Caco-2 (cell line): ENCODE data around the gene MSRB3. TPM values are rescaled to one million over a fixed set of nuclear protein-coding genes. Genes with fewer than 3 reads are reported as not detected.
"Not testable (repeated sequence)": the region's sequence is repeated elsewhere in the genome, so short reads cannot be mapped to it uniquely, and the experiment has no call there.

Experiments
- BruUV-seq: library from RNA; stranded (reverse); fragments of 400-500 nt; replicated peaks from 2 replicates; lab custom pipeline; 2021; lab: Mats Ljungman, UMichigan
- CTCF ChIA-PET: fragments of 300-600 bp; sonication (Branson Sonifier 250); formaldehyde crosslinking; loops from one replicate; lab custom pipeline; 2022; ENCODE audit warnings: antibody characterized with exemption; lab: Charles Lee
- POLR2A ChIA-PET: fragments of 300-600 bp; sonication (Branson Sonifier 250); formaldehyde crosslinking; loops from one replicate; lab custom pipeline; 2022; ENCODE audit warnings: antibody characterized with exemption; lab: Charles Lee
- DNase-seq, 2 experiments: peaks; one replicate each; pipeline versions ENCODE4 v3.0.0 to v3.0.0-alpha.2; 2020 to 2022
- H3K27me3 ChIP-seq: replicated peaks from 2 replicates; pipeline ENCODE4 v1.6.0; 2011; ENCODE audit warnings: low read length; ENCODE audit not compliant: control insufficient read depth, insufficient read depth
- H3K36me3 ChIP-seq: 2 replicates; pipeline ENCODE4 v1.5.1; 2011; ENCODE audit warnings: low read length; ENCODE audit not compliant: control insufficient read depth, insufficient read depth
- H3K4me1 ChIP-seq: fragments of 250-450 bp; sonication (Bioruptor Pico); 2 replicates; pipeline ENCODE4 v1.5.1; 2020; ENCODE audit warnings: mild to moderate bottlenecking
- H3K4me3 ChIP-seq: 2 replicates; pipeline ENCODE4 v1.5.1; 2011; ENCODE audit warnings: low read depth, mild to moderate bottlenecking, control low read depth, low read length
- H3K9me3 ChIP-seq: fragments of 250-450 bp; sonication (Bioruptor Pico); 2 replicates; pipeline ENCODE4 v1.5.1; 2020; ENCODE audit warnings: mild to moderate bottlenecking, moderate library complexity
- H3K27ac Mint-ChIP-seq: one replicate; pipeline ENCODE4 v1.8.0; 2022; ENCODE audit warnings: mixed read lengths; ENCODE audit not compliant: unreplicated experiment
- H3K27me3 Mint-ChIP-seq: one replicate; pipeline ENCODE4 v1.8.0; 2022; ENCODE audit warnings: mixed read lengths; ENCODE audit not compliant: insufficient read depth, unreplicated experiment
- H3K36me3 Mint-ChIP-seq: one replicate; pipeline ENCODE4 v1.8.0; 2022; ENCODE audit warnings: mild to moderate bottlenecking, mixed read lengths; ENCODE audit not compliant: insufficient read depth, unreplicated experiment
- H3K4me1 Mint-ChIP-seq: one replicate; pipeline ENCODE4 v1.8.0; 2022; ENCODE audit warnings: low read depth, mixed read lengths; ENCODE audit not compliant: unreplicated experiment
- H3K4me3 Mint-ChIP-seq: one replicate; pipeline ENCODE4 v1.8.0; 2022; ENCODE audit warnings: mild to moderate bottlenecking, moderate library complexity, mixed read lengths; ENCODE audit not compliant: unreplicated experiment
- H3K9me3 Mint-ChIP-seq: one replicate; pipeline ENCODE4 v1.8.0; 2022; ENCODE audit warnings: mixed read lengths; ENCODE audit not compliant: unreplicated experiment
- intact Hi-C: fragments of 100-400 bp; cut with micrococcal nuclease; formaldehyde crosslinking; loops from one replicate; pipeline ENCODE4 v1.10.0; 2022; ENCODE audit not compliant: unreplicated experiment
- total RNA-seq: library from RNA; stranded (reverse); gene quantifications from 2 replicates; pipeline ENCODE4 v1.2.3, GENCODE V29; 2022
- TF ChIP-seq, protein P1 (sequence below), 2 experiments: fragments of 200-600 bp in 1 of 2; IDR thresholded peaks; 1 replicate in 1 of 2; 2 replicates in 1 of 2; pipeline versions ENCODE4 v1.5.1 to v1.8.0; 2011 to 2022; ENCODE audit warnings: antibody characterized with exemption in 1 of 2, control low read depth in 1 of 2, inconsistent platforms in 1 of 2, low read depth in 1 of 2, low read length in 1 of 2, mild to moderate bottlenecking in 1 of 2, moderate library complexity in 1 of 2; ENCODE audit not compliant: insufficient read depth in 1 of 2, severe bottlenecking in 1 of 2, unreplicated experiment in 1 of 2

The MSRB3 gene
- total RNA-seq, 1 experiment from 2014 or later = 7.7 TPM

DNA sequence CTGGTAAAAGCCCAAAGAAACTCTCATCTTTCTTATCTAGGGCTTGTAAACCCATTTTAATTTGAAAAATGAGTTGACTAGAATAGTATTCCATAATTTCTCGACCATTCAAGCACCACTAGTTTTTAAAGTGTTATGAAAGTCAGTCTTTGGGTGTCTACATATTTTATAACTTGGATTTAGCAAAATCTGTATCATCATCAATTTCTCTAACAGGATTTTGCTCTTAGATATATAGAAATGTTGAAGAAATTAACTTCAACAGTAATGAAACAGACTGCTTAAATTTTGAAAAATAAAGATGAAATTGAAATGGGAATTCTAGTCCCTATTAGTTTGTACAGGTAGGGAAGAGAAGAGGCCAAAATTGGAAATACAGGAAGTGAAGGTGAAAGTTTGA, 32.8 kb downstream of the MSRB3 start:
- TF ChIP-seq, protein P1, sequence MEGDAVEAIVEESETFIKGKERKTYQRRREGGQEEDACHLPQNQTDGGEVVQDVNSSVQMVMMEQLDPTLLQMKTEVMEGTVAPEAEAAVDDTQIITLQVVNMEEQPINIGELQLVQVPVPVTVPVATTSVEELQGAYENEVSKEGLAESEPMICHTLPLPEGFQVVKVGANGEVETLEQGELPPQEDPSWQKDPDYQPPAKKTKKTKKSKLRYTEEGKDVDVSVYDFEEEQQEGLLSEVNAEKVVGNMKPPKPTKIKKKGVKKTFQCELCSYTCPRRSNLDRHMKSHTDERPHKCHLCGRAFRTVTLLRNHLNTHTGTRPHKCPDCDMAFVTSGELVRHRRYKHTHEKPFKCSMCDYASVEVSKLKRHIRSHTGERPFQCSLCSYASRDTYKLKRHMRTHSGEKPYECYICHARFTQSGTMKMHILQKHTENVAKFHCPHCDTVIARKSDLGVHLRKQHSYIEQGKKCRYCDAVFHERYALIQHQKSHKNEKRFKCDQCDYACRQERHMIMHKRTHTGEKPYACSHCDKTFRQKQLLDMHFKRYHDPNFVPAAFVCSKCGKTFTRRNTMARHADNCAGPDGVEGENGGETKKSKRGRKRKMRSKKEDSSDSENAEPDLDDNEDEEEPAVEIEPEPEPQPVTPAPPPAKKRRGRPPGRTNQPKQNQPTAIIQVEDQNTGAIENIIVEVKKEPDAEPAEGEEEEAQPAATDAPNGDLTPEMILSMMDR (IDR thresholded peaks at IDR 0.05; ENCODE audit: insufficient read depth in 1 of 2, low read depth in 1 of 2, low read length in 1 of 2, severe bottlenecking in 1 of 2, unreplicated experiment in 1 of 2) = no peak
- Mint-ChIP-seq H3K27me3 (no peaks in the 10 kb centered on the region), H3K9me3 (no peaks in the 10 kb centered on the region), H3K36me3 (no peaks in the 10 kb centered on the region), H3K27ac (no peak overlapping the region), H3K4me3 (no peak overlapping the region), H3K4me1 (peaks cover 10% of the 10 kb centered on the region)
- no TSS peak for BruUV-seq
- H3K9me3 ChIP-seq = no peaks in the 10 kb centered on the region
- no peak overlapping the region for H3K4me3 ChIP-seq
- no peak for DNase-seq
- ChIA-PET POLR2A (no interaction called here), CTCF (no interaction called here)
- intact Hi-C loops = no loop called here
- H3K27me3 ChIP-seq = no peaks in the 10 kb centered on the region
- H3K36me3 ChIP-seq = no peaks in the 10 kb centered on the region
- H3K4me1 ChIP-seq = peaks cover 5% of the 10 kb centered on the region

GRCh38 chr12:65313719-65314317, 35.3 kb downstream of the MSRB3 start:
- Mint-ChIP-seq H3K27ac (no peak overlapping the region), H3K4me1 (peaks cover 1% of the 10 kb centered on the region), H3K9me3 (no peaks in the 10 kb centered on the region), H3K36me3 (no peaks in the 10 kb centered on the region), H3K4me3 (no peak overlapping the region), H3K27me3 (no peaks in the 10 kb centered on the region)
- no peaks in the 10 kb centered on the region for H3K9me3 ChIP-seq
- DNase-seq = no peak
- H3K4me3 ChIP-seq = no peak overlapping the region
- no peaks in the 10 kb centered on the region for H3K36me3 ChIP-seq
- no peaks in the 10 kb centered on the region for H3K27me3 ChIP-seq
- BruUV-seq = no TSS peak
- 0 out of 2 replicates have a peak, but pooled peaks cover 3% of the 10 kb centered on the region for H3K4me1 ChIP-seq
- intact Hi-C loops = loop anchor here (1.0 kb wide), 1 partner anchor 669 kb away; no protein-coding TSS in a partner anchor
- TF ChIP-seq, protein P1 (IDR thresholded peaks at IDR 0.05; ENCODE audit: insufficient read depth in 1 of 2, low read depth in 1 of 2, low read length in 1 of 2, severe bottlenecking in 1 of 2, unreplicated experiment in 1 of 2) = peak; percentile 28 to 33
- CTCF ChIA-PET = interaction anchor here (1.0 kb wide), 1 partner anchor 243 kb away, joined by 3 read pairs; no protein-coding TSS in a partner anchor
- POLR2A ChIA-PET = no interaction called here

DNA sequence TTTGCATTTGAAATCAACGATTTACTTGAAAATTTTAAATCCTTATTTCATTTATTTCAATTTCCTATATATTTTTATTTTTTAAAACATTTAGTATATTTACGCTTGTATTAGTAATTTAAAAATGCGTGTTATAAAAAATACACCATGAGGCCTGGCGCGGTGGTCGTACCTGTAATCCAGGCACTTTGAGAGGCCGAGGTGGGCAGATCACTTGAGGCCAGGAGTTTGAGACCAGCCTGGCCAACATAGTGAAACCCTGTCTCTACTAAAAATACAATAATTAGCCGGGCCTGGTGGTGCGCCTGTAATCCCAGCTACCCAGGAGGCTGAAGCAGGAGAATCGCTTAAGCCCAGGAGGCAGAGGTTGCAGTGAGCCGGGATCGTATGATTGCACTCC, 36.8 kb downstream of the MSRB3 start:
- CTCF ChIA-PET, H3K4me3 ChIP-seq, H3K4me1 Mint-ChIP-seq, H3K9me3 ChIP-seq, H3K27ac Mint-ChIP-seq, H3K27me3 Mint-ChIP-seq, H3K36me3 ChIP-seq, H3K36me3 Mint-ChIP-seq, H3K9me3 Mint-ChIP-seq, DNase-seq, H3K4me3 Mint-ChIP-seq, POLR2A ChIA-PET, H3K27me3 ChIP-seq, BruUV-seq: not testable (repeated sequence)
- peaks cover 13% of the 10 kb centered on the region for H3K4me1 ChIP-seq
- intact Hi-C loops = loop anchor here (5.0 kb wide), 1 partner anchor 317 kb away; no protein-coding TSS in a partner anchor
